ENCODE results near the gene MRM2.

Gene MRM2

DNA sequence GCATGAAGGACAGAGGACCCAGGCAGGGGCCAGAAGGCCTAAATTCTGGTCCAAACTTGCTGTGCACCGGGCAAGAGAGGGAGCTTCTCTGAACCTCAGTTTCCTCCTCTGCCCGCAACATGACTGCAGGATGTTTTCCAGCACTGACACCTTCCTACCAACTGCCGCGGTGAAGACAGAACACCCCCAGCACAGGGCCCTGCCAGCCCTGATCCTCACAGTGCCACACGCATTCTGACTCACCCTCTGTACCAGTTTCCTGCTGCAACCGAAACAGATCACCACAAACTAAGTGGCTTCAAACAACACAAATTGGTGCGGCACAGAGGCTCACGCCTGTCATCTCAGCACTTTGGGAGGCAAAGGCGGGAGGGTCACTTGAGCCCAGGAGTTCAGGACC lies 27.4 kb downstream of the MRM2 start:
- no peak for TF ChIP-seq ZNF8 (CRISPR knock-in tag; IDR thresholded peaks at IDR 0.05)
- TF ChIP-seq ZNF70 (CRISPR knock-in tag; IDR thresholded peaks at IDR 0.05) = no peak
- no peak for TF ChIP-seq ZFP30 (CRISPR knock-in tag; IDR thresholded peaks at IDR 0.05)
- TF ChIP-seq, protein P1, sequence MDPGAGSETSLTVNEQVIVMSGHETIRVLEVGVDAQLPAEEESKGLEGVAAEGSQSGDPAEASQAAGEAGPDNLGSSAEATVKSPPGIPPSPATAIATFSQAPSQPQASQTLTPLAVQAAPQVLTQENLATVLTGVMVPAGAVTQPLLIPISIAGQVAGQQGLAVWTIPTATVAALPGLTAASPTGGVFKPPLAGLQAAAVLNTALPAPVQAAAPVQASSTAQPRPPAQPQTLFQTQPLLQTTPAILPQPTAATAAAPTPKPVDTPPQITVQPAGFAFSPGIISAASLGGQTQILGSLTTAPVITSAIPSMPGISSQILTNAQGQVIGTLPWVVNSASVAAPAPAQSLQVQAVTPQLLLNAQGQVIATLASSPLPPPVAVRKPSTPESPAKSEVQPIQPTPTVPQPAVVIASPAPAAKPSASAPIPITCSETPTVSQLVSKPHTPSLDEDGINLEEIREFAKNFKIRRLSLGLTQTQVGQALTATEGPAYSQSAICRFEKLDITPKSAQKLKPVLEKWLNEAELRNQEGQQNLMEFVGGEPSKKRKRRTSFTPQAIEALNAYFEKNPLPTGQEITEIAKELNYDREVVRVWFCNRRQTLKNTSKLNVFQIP (CRISPR knock-in tag; IDR thresholded peaks at IDR 0.05; ENCODE audit: borderline replicate concordance, low read depth) = no peak
- TF ChIP-seq, protein P2, sequence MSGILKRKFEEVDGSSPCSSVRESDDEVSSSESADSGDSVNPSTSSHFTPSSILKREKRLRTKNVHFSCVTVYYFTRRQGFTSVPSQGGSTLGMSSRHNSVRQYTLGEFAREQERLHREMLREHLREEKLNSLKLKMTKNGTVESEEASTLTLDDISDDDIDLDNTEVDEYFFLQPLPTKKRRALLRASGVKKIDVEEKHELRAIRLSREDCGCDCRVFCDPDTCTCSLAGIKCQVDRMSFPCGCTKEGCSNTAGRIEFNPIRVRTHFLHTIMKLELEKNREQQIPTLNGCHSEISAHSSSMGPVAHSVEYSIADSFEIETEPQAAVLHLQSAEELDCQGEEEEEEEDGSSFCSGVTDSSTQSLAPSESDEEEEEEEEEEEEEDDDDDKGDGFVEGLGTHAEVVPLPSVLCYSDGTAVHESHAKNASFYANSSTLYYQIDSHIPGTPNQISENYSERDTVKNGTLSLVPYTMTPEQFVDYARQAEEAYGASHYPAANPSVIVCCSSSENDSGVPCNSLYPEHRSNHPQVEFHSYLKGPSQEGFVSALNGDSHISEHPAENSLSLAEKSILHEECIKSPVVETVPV (CRISPR knock-in tag; IDR thresholded peaks at IDR 0.05) = no peak
- no peak for TF ChIP-seq TOX (CRISPR knock-in tag; IDR thresholded peaks at IDR 0.05; ENCODE audit: borderline replicate concordance)
- TF ChIP-seq ESRRG (CRISPR knock-in tag; IDR thresholded peaks at IDR 0.05) = no peak
- TF ChIP-seq RARB (CRISPR knock-in tag; IDR thresholded peaks at IDR 0.05) = no peak
- TF ChIP-seq BACH2 (CRISPR knock-in tag; IDR thresholded peaks at IDR 0.05; ENCODE audit: borderline replicate concordance) = no peak
- no peak for TF ChIP-seq SNAI2 (CRISPR knock-in tag; IDR thresholded peaks at IDR 0.05)
- TF ChIP-seq ISL1 (CRISPR knock-in tag; IDR thresholded peaks at IDR 0.05) = no peak
- TF ChIP-seq ZC3H10 (CRISPR knock-in tag; IDR thresholded peaks at IDR 0.05) = no peak
- TF ChIP-seq, protein P3, sequence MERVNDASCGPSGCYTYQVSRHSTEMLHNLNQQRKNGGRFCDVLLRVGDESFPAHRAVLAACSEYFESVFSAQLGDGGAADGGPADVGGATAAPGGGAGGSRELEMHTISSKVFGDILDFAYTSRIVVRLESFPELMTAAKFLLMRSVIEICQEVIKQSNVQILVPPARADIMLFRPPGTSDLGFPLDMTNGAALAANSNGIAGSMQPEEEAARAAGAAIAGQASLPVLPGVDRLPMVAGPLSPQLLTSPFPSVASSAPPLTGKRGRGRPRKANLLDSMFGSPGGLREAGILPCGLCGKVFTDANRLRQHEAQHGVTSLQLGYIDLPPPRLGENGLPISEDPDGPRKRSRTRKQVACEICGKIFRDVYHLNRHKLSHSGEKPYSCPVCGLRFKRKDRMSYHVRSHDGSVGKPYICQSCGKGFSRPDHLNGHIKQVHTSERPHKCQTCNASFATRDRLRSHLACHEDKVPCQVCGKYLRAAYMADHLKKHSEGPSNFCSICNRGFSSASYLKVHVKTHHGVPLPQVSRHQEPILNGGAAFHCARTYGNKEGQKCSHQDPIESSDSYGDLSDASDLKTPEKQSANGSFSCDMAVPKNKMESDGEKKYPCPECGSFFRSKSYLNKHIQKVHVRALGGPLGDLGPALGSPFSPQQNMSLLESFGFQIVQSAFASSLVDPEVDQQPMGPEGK (CRISPR knock-in tag; IDR thresholded peaks at IDR 0.05; ENCODE audit: borderline replicate concordance) = no peak
- no peak for TF ChIP-seq ZFP3 (CRISPR knock-in tag; IDR thresholded peaks at IDR 0.05)
- TF ChIP-seq ZNF565 (CRISPR knock-in tag; conservative IDR thresholded peaks at IDR 0.05; ENCODE audit: low read depth) = no peak
- TF ChIP-seq, protein P4, sequence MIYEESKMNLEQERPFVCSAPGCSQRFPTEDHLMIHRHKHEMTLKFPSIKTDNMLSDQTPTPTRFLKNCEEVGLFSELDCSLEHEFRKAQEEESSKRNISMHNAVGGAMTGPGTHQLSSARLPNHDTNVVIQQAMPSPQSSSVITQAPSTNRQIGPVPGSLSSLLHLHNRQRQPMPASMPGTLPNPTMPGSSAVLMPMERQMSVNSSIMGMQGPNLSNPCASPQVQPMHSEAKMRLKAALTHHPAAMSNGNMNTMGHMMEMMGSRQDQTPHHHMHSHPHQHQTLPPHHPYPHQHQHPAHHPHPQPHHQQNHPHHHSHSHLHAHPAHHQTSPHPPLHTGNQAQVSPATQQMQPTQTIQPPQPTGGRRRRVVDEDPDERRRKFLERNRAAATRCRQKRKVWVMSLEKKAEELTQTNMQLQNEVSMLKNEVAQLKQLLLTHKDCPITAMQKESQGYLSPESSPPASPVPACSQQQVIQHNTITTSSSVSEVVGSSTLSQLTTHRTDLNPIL (CRISPR knock-in tag; IDR thresholded peaks at IDR 0.05; ENCODE audit: low read depth) = no peak
- no peak for ATAC-seq

DNA sequence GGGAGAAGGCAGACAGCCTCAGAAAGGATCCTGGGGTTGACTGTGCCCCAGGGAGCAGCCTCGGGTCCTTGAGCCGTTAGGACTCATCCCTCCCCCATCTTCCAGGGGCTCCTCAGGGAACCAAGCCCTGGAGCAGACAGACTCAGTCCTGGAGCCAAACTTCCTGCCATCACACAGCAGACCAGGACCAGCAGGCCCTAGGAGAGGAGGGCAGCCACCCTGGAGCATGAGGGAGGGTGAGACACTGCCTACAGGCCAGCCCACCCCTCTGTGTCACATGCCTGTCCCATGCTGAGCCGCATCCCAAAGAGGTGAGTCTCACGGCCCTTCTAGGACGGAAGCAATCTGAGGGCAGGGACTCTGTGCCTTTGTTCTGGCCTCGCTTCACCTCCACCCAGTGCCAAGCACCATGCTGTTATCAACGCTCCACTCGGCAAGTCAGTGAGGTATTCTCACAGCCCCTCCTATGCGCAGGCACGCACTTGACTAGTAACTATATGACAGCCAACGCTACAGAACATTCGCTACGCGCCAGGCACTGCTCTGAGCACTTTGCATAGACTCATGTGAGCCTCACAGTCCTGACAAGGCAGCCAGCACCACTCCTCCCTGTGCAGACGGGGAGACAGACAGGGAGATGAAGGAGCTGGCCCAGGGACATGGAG lies 28.3 kb downstream of the MRM2 start:
- TF ChIP-seq, protein P2 (CRISPR knock-in tag; IDR thresholded peaks at IDR 0.05) = no peak
- no peak for TF ChIP-seq PPARA (CRISPR knock-in tag; IDR thresholded peaks at IDR 0.05; ENCODE audit: borderline replicate concordance)
- TF ChIP-seq ZC3H10 (CRISPR knock-in tag; IDR thresholded peaks at IDR 0.05) = no peak
- TF ChIP-seq CSDC2 (CRISPR knock-in tag; IDR thresholded peaks at IDR 0.05) = no peak
- ATAC-seq = no peak

DNA sequence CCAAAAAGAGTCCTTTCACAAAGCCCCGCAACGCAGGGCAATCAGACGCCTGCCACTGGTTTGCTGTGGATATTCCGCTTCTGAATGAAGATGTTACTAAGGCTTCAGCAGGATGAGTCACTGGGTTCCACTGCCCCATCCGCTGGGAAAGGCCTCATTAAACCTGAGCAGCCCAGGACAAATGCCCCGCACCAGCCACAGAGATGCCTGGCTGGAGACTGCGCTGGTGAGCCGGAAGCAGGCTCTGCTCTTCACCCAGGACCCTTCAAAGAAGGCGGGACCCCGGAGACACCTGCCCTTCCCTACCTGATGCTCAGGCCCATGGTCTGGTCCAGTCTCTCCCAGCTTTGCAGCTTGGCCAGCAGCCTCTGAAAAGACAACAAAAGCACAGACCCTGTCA lies 29.1 kb downstream of the MRM2 start:
- ATAC-seq = no peak
- no peak for TF ChIP-seq ZNF565 (CRISPR knock-in tag; conservative IDR thresholded peaks at IDR 0.05; ENCODE audit: low read depth)
- TF ChIP-seq, protein P3 (CRISPR knock-in tag; IDR thresholded peaks at IDR 0.05; ENCODE audit: borderline replicate concordance) = no peak
- TF ChIP-seq BACH2 (CRISPR knock-in tag; IDR thresholded peaks at IDR 0.05; ENCODE audit: borderline replicate concordance) = no peak
- TF ChIP-seq, protein P4 (CRISPR knock-in tag; IDR thresholded peaks at IDR 0.05; ENCODE audit: low read depth) = no peak
- no peak for TF ChIP-seq ISL1 (CRISPR knock-in tag; IDR thresholded peaks at IDR 0.05)
- TF ChIP-seq ESRRG (CRISPR knock-in tag; IDR thresholded peaks at IDR 0.05) = no peak
